GM12891 (cell line): ENCODE data around the gene VPS13D.

Experiments used
- PAX5 ChIP-seq: IDR thresholded peaks from 2 replicates; pipeline ENCODE4 v1.6.1; 2011; ENCODE audit warnings: low read length, moderate library complexity, mild to moderate bottlenecking; ENCODE audit not compliant: insufficient read depth, severe bottlenecking
- POLR2A ChIP-seq: IDR thresholded peaks from 2 replicates; pipeline ENCODE4 v1.6.1; 2011; ENCODE audit warnings: low read depth, low read length, control low read depth
- POLR2AphosphoS5 ChIP-seq: IDR thresholded peaks from 2 replicates; pipeline ENCODE4 v1.6.1; 2011; ENCODE audit warnings: low read depth, low read length, control low read depth
- POU2F2 ChIP-seq: IDR thresholded peaks from 2 replicates; pipeline ENCODE4 v1.6.1; 2011; ENCODE audit warnings: low read depth, mild to moderate bottlenecking, control low read depth, low read length, moderate library complexity
- SPI1 ChIP-seq: IDR thresholded peaks from 2 replicates; pipeline ENCODE4 v1.6.1; 2011; ENCODE audit warnings: low read depth, low read length, control low read depth
- TAF1 ChIP-seq: IDR thresholded peaks from 2 replicates; pipeline ENCODE4 v1.6.1; 2011; ENCODE audit warnings: low read depth, low read length, control low read depth

DNA sequence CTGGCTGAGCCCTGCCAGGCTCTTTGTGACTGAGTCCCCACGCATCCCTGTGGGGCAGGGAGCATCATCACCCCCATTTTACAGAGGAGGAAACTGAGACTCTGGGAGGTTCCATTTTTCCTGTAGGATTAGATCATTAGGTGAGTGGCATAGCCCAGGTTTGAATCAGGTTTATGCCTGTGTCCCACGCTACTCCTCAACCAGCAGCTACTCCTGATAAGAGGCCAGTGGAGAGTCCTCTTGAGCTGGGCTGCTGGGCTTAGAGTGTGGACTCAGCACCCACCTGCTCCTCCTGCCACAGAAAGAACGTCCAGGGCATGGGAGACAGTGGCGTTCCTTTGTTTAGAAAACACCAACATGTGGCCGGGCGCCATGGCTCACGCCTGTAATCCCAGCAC, 32.3 kb upstream of the VPS13D start:
- TF ChIP-seq POLR2AphosphoS5 (no peak), POLR2A (no peak), POU2F2 (no peak), TAF1 (no peak), SPI1 (no peak), PAX5 (no peak)
